Mesenchymal stem cell (in vitro differentiated cells and primary cell): Measurements from ENCODE around the gene TBXA2R.
A peak's percentile ranks its signal among the peaks of the same experiment; 100 is the strongest.

ENCODE experiments used
- DNase-seq: peaks from one replicate; pipeline ENCODE4 v3.0.0-alpha.2; 2013
- H2AFZ ChIP-seq: one replicate; pipeline ENCODE4 v1.6.1; 2013; ENCODE audit warnings: low read depth, mild to moderate bottlenecking, control low read depth, inconsistent platforms, low read length, moderate library complexity
- H2AK5ac ChIP-seq: 2 replicates; pipeline ENCODE4 v1.6.1; 2013; ENCODE audit warnings: low read length, moderate library complexity, mild to moderate bottlenecking, inconsistent platforms; ENCODE audit not compliant: severe bottlenecking
- H2BK120ac ChIP-seq: one replicate; pipeline ENCODE4 v1.6.1; 2013; ENCODE audit warnings: low read depth, mild to moderate bottlenecking, inconsistent platforms, low read length, moderate library complexity
- H2BK12ac ChIP-seq, 2 experiments: one replicate each; pipeline ENCODE4 v1.6.1; 2013; ENCODE audit warnings: inconsistent platforms in 2 of 2, low read length in 2 of 2, mild to moderate bottlenecking in 2 of 2, moderate library complexity in 2 of 2, control low read depth in 1 of 2
- H2BK15ac ChIP-seq: one replicate; pipeline ENCODE4 v1.6.1; 2013; ENCODE audit warnings: mild to moderate bottlenecking, low read depth, inconsistent platforms; ENCODE audit not compliant: poor library complexity, severe bottlenecking
- H2BK5ac ChIP-seq: 2 replicates; pipeline ENCODE4 v1.6.1; 2013; ENCODE audit warnings: low read depth, mild to moderate bottlenecking, low read length, control low read depth, inconsistent platforms; ENCODE audit not compliant: poor library complexity, severe bottlenecking
- H3K14ac ChIP-seq, 2 experiments: one replicate each; pipeline ENCODE4 v1.6.1; 2013; ENCODE audit warnings: inconsistent platforms in 2 of 2, low read length in 2 of 2, control low read depth in 1 of 2, mild to moderate bottlenecking in 1 of 2, moderate library complexity in 1 of 2
- H3K18ac ChIP-seq, 2 experiments: one replicate each; pipeline ENCODE4 v1.6.1; 2013; ENCODE audit warnings: inconsistent platforms in 2 of 2, low read length in 2 of 2, control low read depth in 1 of 2, low read depth in 1 of 2, mild to moderate bottlenecking in 1 of 2
- H3K23ac ChIP-seq, 2 experiments: one replicate each; pipeline ENCODE4 v1.6.1; 2013; ENCODE audit warnings: inconsistent platforms in 2 of 2, low read length in 2 of 2, mild to moderate bottlenecking in 2 of 2, moderate library complexity in 2 of 2, control low read depth in 1 of 2
- H3K27ac ChIP-seq: 2 replicates; pipeline ENCODE4 v1.5.1; 2013; ENCODE audit warnings: mild to moderate bottlenecking, moderate library complexity, low read length, control low read depth, inconsistent platforms; ENCODE audit not compliant: poor library complexity, severe bottlenecking
- H3K27me3 ChIP-seq, 2 experiments: 2 replicates each; pipeline versions ENCODE4 v1.6.1 to v1.7.0; 2013; ENCODE audit warnings: low read length in 2 of 2, mild to moderate bottlenecking in 2 of 2, moderate library complexity in 2 of 2, control low read depth in 1 of 2, inconsistent platforms in 1 of 2; ENCODE audit not compliant: control insufficient read depth in 1 of 2, insufficient read depth in 1 of 2
- H3K36me3 ChIP-seq, 2 experiments: 2 replicates each; pipeline versions ENCODE4 v1.6.1 to v1.7.0; 2013; ENCODE audit warnings: low read length in 2 of 2, control low read depth in 1 of 2, inconsistent platforms in 1 of 2, low read depth in 1 of 2, mild to moderate bottlenecking in 1 of 2; ENCODE audit not compliant: insufficient read depth in 2 of 2, control insufficient read depth in 1 of 2
- H3K4ac ChIP-seq, 2 experiments: one replicate each; pipeline ENCODE4 v1.6.1; 2013; ENCODE audit warnings: inconsistent platforms in 2 of 2, low read length in 2 of 2, mild to moderate bottlenecking in 2 of 2, moderate library complexity in 2 of 2, control low read depth in 1 of 2, low read depth in 1 of 2
- H3K4me1 ChIP-seq: 2 replicates; pipeline ENCODE4 v1.6.1; 2013; ENCODE audit warnings: low read depth, low read length, control low read depth; ENCODE audit not compliant: control insufficient read depth, insufficient read depth
- H3K4me2 ChIP-seq: 2 replicates; pipeline ENCODE4 v1.6.1; 2013; ENCODE audit warnings: low read length, mild to moderate bottlenecking, inconsistent platforms; ENCODE audit not compliant: poor library complexity, severe bottlenecking
- H3K4me3 ChIP-seq, 2 experiments: 2 replicates each; pipeline versions ENCODE4 v1.5.1 to v1.7.0; 2013; ENCODE audit warnings: low read length in 2 of 2, mild to moderate bottlenecking in 2 of 2, control low read depth in 1 of 2, low read depth in 1 of 2; ENCODE audit not compliant: insufficient read depth in 1 of 2
- H3K79me1 ChIP-seq: replicated peaks from 2 replicates; pipeline ENCODE4 v1.6.1; 2013; ENCODE audit warnings: mild to moderate bottlenecking, control low read depth, low read length, inconsistent platforms; ENCODE audit not compliant: poor library complexity, severe bottlenecking
- H3K9ac ChIP-seq: 2 replicates; pipeline ENCODE4 v1.7.0; 2013; ENCODE audit warnings: mild to moderate bottlenecking, low read length, moderate library complexity
- H3K9me3 ChIP-seq: 2 replicates; pipeline ENCODE4 v1.7.0; 2013; ENCODE audit warnings: mild to moderate bottlenecking, low read length; ENCODE audit not compliant: control insufficient read depth
- H4K8ac ChIP-seq: one replicate; pipeline ENCODE4 v1.6.1; 2013; ENCODE audit warnings: inconsistent platforms, mild to moderate bottlenecking, low read length, moderate library complexity
- H4K91ac ChIP-seq: one replicate; pipeline ENCODE4 v1.6.1; 2013; ENCODE audit warnings: mild to moderate bottlenecking, low read length, inconsistent platforms
- WGBS: methylation state at CpG from one replicate; pipeline ENCODE4 v1.1.7; 2013; ENCODE audit warnings: mixed read lengths; 5-methylcytosine and 5-hydroxymethylcytosine counted together

Gene TBXA2R

DNA sequence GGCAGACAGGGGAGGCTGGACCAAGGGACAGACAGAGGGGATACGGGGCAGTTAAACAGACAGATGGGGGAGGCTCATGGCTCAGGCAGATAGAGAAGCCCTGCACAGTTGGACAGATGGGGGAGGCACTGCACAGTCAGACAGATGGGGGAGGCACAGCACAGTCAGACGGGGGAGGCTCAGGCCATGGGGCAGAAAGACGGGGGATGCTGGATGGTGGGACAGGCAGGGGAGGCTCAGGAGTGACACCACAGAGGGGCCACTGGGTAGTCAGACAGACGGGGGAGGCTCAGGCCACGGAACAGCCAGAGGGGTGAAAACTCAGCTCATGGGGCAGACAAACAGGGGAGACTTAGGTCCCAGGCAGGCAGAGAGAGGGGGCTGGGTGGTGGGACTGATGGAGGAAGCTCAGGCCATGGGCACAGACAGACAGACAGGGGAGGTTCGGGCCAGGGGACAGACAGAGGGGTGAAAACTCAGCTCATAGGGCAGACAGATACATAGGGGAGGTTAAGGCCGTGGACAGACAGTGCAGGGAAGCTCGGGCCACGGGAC, 50.2 kb downstream of the TBXA2R start:
- peak overlapping the region in 1 of 2 experiments; percentile 81 for H3K23ac ChIP-seq
- peak overlapping the region; percentile 53 for H4K8ac ChIP-seq
- 52% methylated on average over 9 of the region's 9 CpGs for WGBS
- H3K27ac ChIP-seq, result peak overlapping the region; percentile 10
- H3K4me3 ChIP-seq, result peak overlapping the region; percentile 93 to 100
- H3K36me3 ChIP-seq, result peaks cover 0 to 10% of the 10 kb centered on the region in 2 experiments
- peak overlapping the region; percentile 98 for H3K4me2 ChIP-seq
- no peak overlapping the region for H2BK5ac ChIP-seq
- peak overlapping the region; percentile 59 to 72 for H2BK12ac ChIP-seq
- no peak overlapping the region for H2BK120ac ChIP-seq
- no peaks in the 10 kb centered on the region for H3K9me3 ChIP-seq
- peak overlapping the region; percentile 20 to 82 for H3K4ac ChIP-seq
- peak overlapping the region in 1 of 2 experiments; percentile 13 for H3K18ac ChIP-seq
- peaks cover 46% of the 10 kb centered on the region for H3K4me1 ChIP-seq
- peak overlapping the region; percentile 89 for H3K9ac ChIP-seq
- H3K79me1 ChIP-seq, result peaks cover 5% of the 10 kb centered on the region
- H2BK15ac ChIP-seq, result no peak overlapping the region
- DNase-seq, result no peak
- H4K91ac ChIP-seq, result peak overlapping the region; percentile 80
- no peak overlapping the region for H2AK5ac ChIP-seq
- peak overlapping the region in 1 of 2 experiments; percentile 68 for H3K14ac ChIP-seq
- H2AFZ ChIP-seq, result no peak overlapping the region
- no peaks in the 10 kb centered on the region for H3K27me3 ChIP-seq

DNA sequence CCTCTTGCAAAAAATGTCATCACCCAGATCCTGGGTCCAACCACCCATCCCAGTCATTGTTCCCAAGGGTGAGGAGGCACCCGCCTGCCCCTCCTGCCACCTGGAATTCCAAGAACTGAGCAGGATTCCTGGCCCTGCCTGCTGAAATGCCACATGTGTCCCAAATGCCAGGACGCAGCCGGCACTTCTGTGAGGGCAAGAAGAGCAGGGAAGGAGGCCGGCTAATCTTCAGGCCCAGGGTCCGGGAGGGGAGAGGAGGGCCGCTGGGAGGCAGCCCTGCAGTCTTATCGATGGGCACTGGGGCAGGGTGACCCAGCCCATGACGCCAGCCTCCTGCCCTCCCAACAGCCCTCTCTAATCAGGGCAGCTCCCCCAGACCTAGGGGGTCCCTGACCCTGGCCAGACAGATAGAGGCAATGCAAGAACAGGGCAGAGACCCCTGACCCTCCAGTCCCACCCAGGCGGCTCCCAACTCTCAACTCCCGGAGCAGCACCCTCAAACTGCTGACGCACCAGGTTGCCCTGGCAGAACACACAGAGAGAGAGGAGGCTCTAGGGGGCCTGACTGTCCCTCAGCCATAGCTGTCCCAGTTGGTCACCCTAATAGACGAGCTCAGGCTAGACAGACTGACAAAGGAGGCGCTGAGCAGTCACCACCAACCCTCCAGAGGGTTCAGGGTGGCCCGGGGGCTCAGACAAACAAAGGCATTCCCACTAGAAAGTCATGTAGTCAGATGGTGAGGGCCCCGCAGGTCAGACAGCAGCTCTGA, 50.8 kb downstream of the TBXA2R start:
- H3K9me3 ChIP-seq, result no peaks in the 10 kb centered on the region

DNA sequence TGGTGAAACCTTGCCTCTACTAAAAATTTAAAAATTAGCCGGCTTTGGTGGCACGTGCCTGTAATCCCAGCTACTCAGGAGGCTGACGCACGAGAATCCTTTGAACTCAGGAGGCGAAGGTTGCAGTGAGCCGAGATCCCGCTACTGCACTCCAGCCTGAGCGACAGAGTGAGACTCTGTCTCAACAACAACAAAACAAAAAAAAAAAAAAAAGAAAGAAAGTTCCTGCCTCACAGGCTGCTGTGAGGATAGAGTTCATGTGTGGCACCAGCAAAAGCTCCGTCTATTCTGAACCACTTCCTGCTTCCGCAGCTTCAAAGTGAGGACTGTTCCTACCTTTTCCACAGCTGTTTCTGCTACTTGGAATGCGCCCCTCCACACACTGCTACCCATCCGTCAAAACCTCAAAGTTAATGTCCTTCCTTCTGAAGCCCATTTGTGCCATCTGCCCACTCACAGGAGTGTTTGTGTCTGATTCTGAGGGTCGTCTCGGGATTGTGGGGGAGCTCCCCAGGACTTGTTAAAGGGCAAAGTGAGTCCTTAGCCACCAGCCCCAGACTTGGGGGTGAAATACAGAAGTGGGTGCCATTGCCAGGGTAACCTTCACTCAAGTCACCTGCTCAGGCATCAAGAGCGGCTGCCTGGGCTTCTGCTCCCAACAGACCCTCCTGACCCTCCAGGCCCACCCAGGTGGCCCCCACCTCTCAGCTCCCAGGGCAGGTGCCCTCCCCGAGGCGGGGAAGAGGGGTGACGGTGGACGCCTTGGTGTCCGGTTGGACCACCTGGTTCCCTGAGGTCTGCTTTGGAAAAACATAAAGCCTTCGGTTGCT, 52.2 kb downstream of the TBXA2R start:
- Histone ChIP-seq H3K9me3 (no peaks in the 10 kb centered on the region), H3K14ac (no peak overlapping the region), H3K27ac (peak overlapping the region; percentile 80), H4K91ac (peak overlapping the region; percentile 80), H2AFZ (no peak overlapping the region), H3K9ac (peak overlapping the region; percentile 11), H2BK5ac (no peak overlapping the region), H3K4me1 (peaks cover 46% of the 10 kb centered on the region), H3K4me2 (peak overlapping the region; percentile 37), H3K23ac (no peak overlapping the region), H2BK120ac (peak overlapping the region; percentile 15), H3K27me3 (no peaks in the 10 kb centered on the region), H2AK5ac (peak overlapping the region; percentile 94), H3K36me3 (peaks cover 0 to 26% of the 10 kb centered on the region in 2 experiments), H2BK12ac (peak overlapping the region in 1 of 2 experiments; percentile 51), H2BK15ac (peak overlapping the region; percentile 75), H4K8ac (peak overlapping the region; percentile 50), H3K79me1 (peaks cover 4% of the 10 kb centered on the region), H3K18ac (peak overlapping the region in 1 of 2 experiments; percentile 42), H3K4me3 (no peak overlapping the region), H3K4ac (no peak overlapping the region)
- DNase-seq, result no peak
- 78% methylated on average over 17 of the region's 21 CpGs for WGBS

More for the DNA sequence above, 50.8 kb downstream of the TBXA2R start:
- H2AFZ ChIP-seq, result no peak overlapping the region
- H3K4ac ChIP-seq, result peak overlapping the region in 1 of 2 experiments; percentile 52
- H3K4me3 ChIP-seq, result peak overlapping the region; percentile 93 to 100
- peak overlapping the region; percentile 53 for H4K8ac ChIP-seq
- peak overlapping the region; percentile 23 for H4K91ac ChIP-seq
- H2BK120ac ChIP-seq, result no peak overlapping the region
- H3K4me1 ChIP-seq, result peaks cover 46% of the 10 kb centered on the region
- peaks cover 5% of the 10 kb centered on the region for H3K79me1 ChIP-seq
- H2AK5ac ChIP-seq, result peak overlapping the region; percentile 3
- no peak overlapping the region for H3K27ac ChIP-seq
- peak overlapping the region in 1 of 2 experiments; percentile 5 for H3K14ac ChIP-seq
- no peak for DNase-seq
- H2BK12ac ChIP-seq, result peak overlapping the region in 1 of 2 experiments; percentile 72
- peak overlapping the region; percentile 89 for H3K9ac ChIP-seq
- no peaks in the 10 kb centered on the region for H3K27me3 ChIP-seq
- WGBS, result 90% methylated on average over 15 of the region's 15 CpGs
- H3K36me3 ChIP-seq, result peaks cover 0 to 16% of the 10 kb centered on the region in 2 experiments
- H3K18ac ChIP-seq, result peak overlapping the region in 1 of 2 experiments; percentile 13
- no peak overlapping the region for H2BK5ac ChIP-seq
- H3K4me2 ChIP-seq, result peak overlapping the region; percentile 98
- peak overlapping the region; percentile 12 for H2BK15ac ChIP-seq
- peak overlapping the region in 1 of 2 experiments; percentile 36 for H3K23ac ChIP-seq
